HL-60 (cell line): ENCODE results near the gene HAUS8.

Experiments used
- CTCF ChIP-seq: IDR thresholded peaks from one replicate; pipeline ENCODE4 v1.5.1; 2011; ENCODE audit warnings: low read length, control low read depth, inconsistent platforms; ENCODE audit not compliant: insufficient read depth
- GABPA ChIP-seq: IDR thresholded peaks from 2 replicates; pipeline ENCODE4 v1.6.1; 2012; ENCODE audit warnings: low read depth
- POLR2AphosphoS5 ChIP-seq: IDR thresholded peaks from 2 replicates; pipeline ENCODE4 v1.6.1; 2012; ENCODE audit warnings: low read depth
- REST ChIP-seq: IDR thresholded peaks from 2 replicates; pipeline ENCODE4 v1.6.1; 2012; ENCODE audit warnings: low read depth; ENCODE audit not compliant: insufficient replicate concordance

- TF ChIP-seq CTCF (no peak), GABPA (no peak), POLR2AphosphoS5 (no peak), REST (no peak)
Measured at GRCh38 chr19:17021328-17021727, 53.9 kb downstream of the HAUS8 start.
